DOHH2 (cell line): ENCODE data around the gene EFNA5.

Experiments
- CTCF ChIP-seq: fragments of 200-600 bp; sonication (generic); IDR thresholded peaks from one replicate; pipeline ENCODE4 v1.5.1; 2014; ENCODE audit warnings: antibody characterized with exemption, mild to moderate bottlenecking, low read depth, low read length; ENCODE audit not compliant: poor library complexity, severe bottlenecking
- EZH2phosphoT487 ChIP-seq: fragments of 200-600 bp; sonication (generic); IDR thresholded peaks from 2 replicates; pipeline ENCODE4 v1.6.1; 2017; ENCODE audit warnings: borderline replicate concordance, mild to moderate bottlenecking, antibody characterized with exemption, low read length, moderate library complexity, mixed read lengths

GRCh38 chr5:107422494-107422893 lies 248.2 kb downstream of the EFNA5 start:
- TF ChIP-seq CTCF, result no peak
- TF ChIP-seq EZH2phosphoT487, result no peak
